Measurements from ENCODE around the gene LTBP1. TPM values are rescaled to one million over a fixed set of nuclear protein-coding genes. Genes with fewer than 3 reads are reported as not detected.

LTBP1 gene
- total RNA-seq, 1 donor from 2014 or later: 29.7 TPM

DNA sequence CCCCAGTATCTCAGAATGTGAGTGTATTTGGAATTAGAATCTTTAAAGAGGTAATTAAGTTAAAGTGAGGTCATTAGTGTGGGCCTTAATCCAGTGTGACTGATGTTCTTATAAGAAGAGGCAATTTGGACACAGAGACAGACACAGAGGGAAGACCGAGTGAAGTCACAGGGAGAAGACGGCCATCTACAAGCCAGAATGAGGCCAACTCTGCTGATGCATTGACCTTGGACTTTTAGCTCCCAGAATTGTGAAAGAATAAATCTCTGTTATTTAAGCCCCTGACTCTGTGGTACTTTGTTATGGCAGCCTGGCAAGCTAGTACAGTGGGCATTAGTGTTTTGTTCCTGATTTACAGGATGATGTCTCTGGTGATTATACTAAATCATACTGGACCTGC, 64.6 kb downstream of the LTBP1 start:
- H3K27ac Mint-ChIP-seq (ENCODE audit: unreplicated experiment): no peak overlapping the region
- H3K4me1 Mint-ChIP-seq (ENCODE audit: low read depth, unreplicated experiment): peaks cover 26% of the 10 kb centered on the region
- H3K36me3 Mint-ChIP-seq (ENCODE audit: low read depth, unreplicated experiment): no peaks in the 10 kb centered on the region
- Histone ChIP-seq H2AFZ (ENCODE audit: low read depth, low read length) (no peak overlapping the region), H3K4me3 (ENCODE audit: insufficient read depth, low read depth, low read length) (no peak overlapping the region), H4K20me1 (ENCODE audit: insufficient read depth, low read length) (no peaks in the 10 kb centered on the region), H3K9me3 (ENCODE audit: insufficient read depth, low read depth, low read length) (no peaks in the 10 kb centered on the region), H3K4me2 (ENCODE audit: low read length) (no peak overlapping the region), H3K79me2 (ENCODE audit: insufficient read depth, low read length) (no peaks in the 10 kb centered on the region), H3K27ac (ENCODE audit: low read depth, low read length) (no peak overlapping the region), H3K9ac (ENCODE audit: low read length) (no peak overlapping the region), H3K36me3 (ENCODE audit: insufficient read depth, low read length) (no peaks in the 10 kb centered on the region), H3K27me3 (ENCODE audit: insufficient read depth, low read length) (no peaks in the 10 kb centered on the region), H3K4me1 (ENCODE audit: insufficient read depth, low read length) (peaks cover 3% of the 10 kb centered on the region)
- no peak overlapping the region for H3K4me3 Mint-ChIP-seq (ENCODE audit: unreplicated experiment)
- H3K27me3 Mint-ChIP-seq (ENCODE audit: low read depth, unreplicated experiment): no peaks in the 10 kb centered on the region
- FAIRE-seq (no peak), DNase-seq (ENCODE audit: low read depth) (no peak)
- no peak for TF ChIP-seq EZH2 (IDR thresholded peaks at IDR 0.05; ENCODE audit: insufficient read depth, low read length)
- TF ChIP-seq, protein P1, sequence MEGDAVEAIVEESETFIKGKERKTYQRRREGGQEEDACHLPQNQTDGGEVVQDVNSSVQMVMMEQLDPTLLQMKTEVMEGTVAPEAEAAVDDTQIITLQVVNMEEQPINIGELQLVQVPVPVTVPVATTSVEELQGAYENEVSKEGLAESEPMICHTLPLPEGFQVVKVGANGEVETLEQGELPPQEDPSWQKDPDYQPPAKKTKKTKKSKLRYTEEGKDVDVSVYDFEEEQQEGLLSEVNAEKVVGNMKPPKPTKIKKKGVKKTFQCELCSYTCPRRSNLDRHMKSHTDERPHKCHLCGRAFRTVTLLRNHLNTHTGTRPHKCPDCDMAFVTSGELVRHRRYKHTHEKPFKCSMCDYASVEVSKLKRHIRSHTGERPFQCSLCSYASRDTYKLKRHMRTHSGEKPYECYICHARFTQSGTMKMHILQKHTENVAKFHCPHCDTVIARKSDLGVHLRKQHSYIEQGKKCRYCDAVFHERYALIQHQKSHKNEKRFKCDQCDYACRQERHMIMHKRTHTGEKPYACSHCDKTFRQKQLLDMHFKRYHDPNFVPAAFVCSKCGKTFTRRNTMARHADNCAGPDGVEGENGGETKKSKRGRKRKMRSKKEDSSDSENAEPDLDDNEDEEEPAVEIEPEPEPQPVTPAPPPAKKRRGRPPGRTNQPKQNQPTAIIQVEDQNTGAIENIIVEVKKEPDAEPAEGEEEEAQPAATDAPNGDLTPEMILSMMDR (IDR thresholded peaks at IDR 0.05; ENCODE audit: insufficient read depth, low read depth, low read length): no peak
- peaks cover 5% of the 10 kb centered on the region for H3K9me3 Mint-ChIP-seq (ENCODE audit: unreplicated experiment)

DNA sequence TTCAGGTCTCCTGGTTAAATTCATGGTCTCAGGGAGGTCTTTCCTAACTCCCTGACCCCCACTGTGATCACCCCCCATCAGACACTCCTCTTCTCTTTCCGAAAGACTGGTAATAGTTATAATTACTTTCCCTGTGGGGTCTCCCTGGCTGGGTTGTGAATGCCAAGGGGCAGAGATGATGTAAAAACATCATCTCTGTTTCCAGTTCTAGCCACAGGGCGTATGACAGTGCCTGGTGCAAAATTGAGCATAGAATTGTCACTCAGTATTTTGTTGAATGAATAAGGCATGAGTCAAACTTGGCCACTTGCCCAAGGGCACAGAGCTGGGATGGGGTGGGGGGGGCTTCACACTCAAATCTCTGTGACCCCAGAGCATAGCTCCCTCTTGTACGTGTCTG, 65.2 kb downstream of the LTBP1 start:
- no peaks in the 10 kb centered on the region for H3K27me3 ChIP-seq (ENCODE audit: insufficient read depth, low read length)
- no peak overlapping the region for H3K4me2 ChIP-seq (ENCODE audit: low read length)
- H4K20me1 ChIP-seq (ENCODE audit: insufficient read depth, low read length): no peaks in the 10 kb centered on the region
- H3K4me1 ChIP-seq (ENCODE audit: insufficient read depth, low read length): peaks cover 3% of the 10 kb centered on the region
- H3K9me3 Mint-ChIP-seq (ENCODE audit: unreplicated experiment): peaks cover 5% of the 10 kb centered on the region
- no peak overlapping the region for H3K27ac ChIP-seq (ENCODE audit: low read depth, low read length)
- DNase-seq (ENCODE audit: low read depth) (no peak), FAIRE-seq (no peak)
- H3K4me3 ChIP-seq (ENCODE audit: insufficient read depth, low read depth, low read length): no peak overlapping the region
- no peaks in the 10 kb centered on the region for H3K27me3 Mint-ChIP-seq (ENCODE audit: low read depth, unreplicated experiment)
- H3K36me3 ChIP-seq (ENCODE audit: insufficient read depth, low read length): no peaks in the 10 kb centered on the region
- no peaks in the 10 kb centered on the region for H3K79me2 ChIP-seq (ENCODE audit: insufficient read depth, low read length)
- H3K36me3 Mint-ChIP-seq (ENCODE audit: low read depth, unreplicated experiment): no peaks in the 10 kb centered on the region
- peaks cover 26% of the 10 kb centered on the region for H3K4me1 Mint-ChIP-seq (ENCODE audit: low read depth, unreplicated experiment)
- H3K9ac ChIP-seq (ENCODE audit: low read length): no peak overlapping the region
- TF ChIP-seq EZH2 (IDR thresholded peaks at IDR 0.05; ENCODE audit: insufficient read depth, low read length): no peak
- TF ChIP-seq, protein P1 (IDR thresholded peaks at IDR 0.05; ENCODE audit: insufficient read depth, low read depth, low read length): no peak
- no peak overlapping the region for H2AFZ ChIP-seq (ENCODE audit: low read depth, low read length)
- H3K27ac Mint-ChIP-seq (ENCODE audit: unreplicated experiment): no peak overlapping the region
- H3K4me3 Mint-ChIP-seq (ENCODE audit: unreplicated experiment): no peak overlapping the region
- no peaks in the 10 kb centered on the region for H3K9me3 ChIP-seq (ENCODE audit: insufficient read depth, low read depth, low read length)

DNA sequence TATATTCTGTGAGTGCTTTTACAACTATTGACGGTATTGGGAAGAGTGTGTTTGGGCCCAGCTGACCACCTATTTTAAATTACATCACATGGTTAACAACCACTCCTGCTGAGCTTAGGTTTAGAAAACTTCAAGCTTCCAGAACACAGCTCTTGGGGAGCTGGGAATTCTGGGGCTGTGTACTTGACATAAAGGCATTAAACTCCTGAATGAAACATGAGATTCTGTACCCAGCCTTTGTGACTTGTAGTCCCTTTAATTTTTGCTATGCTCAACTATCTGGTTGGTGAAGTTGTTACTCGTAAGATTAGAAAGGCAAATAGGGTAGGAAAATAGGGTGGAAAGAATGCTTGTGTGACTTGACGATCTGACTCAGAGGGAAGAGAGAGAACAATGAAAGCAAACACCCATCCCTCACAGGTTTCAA, 66.9 kb downstream of the LTBP1 start:
- H4K20me1 ChIP-seq (ENCODE audit: insufficient read depth, low read length): no peaks in the 10 kb centered on the region
- H2AFZ ChIP-seq (ENCODE audit: low read depth, low read length): peak overlapping the region; percentile 39
- Mint-ChIP-seq H3K27ac (ENCODE audit: unreplicated experiment) (peak overlapping the region; percentile 55), H3K9me3 (ENCODE audit: unreplicated experiment) (peaks cover 5% of the 10 kb centered on the region), H3K4me1 (ENCODE audit: low read depth, unreplicated experiment) (peaks cover 30% of the 10 kb centered on the region), H3K27me3 (ENCODE audit: low read depth, unreplicated experiment) (no peaks in the 10 kb centered on the region), H3K4me3 (ENCODE audit: unreplicated experiment) (no peak overlapping the region), H3K36me3 (ENCODE audit: low read depth, unreplicated experiment) (no peaks in the 10 kb centered on the region)
- H3K27ac ChIP-seq (ENCODE audit: low read depth, low read length): no peak overlapping the region
- no peak for TF ChIP-seq EZH2 (IDR thresholded peaks at IDR 0.05; ENCODE audit: insufficient read depth, low read length)
- TF ChIP-seq, protein P1 (IDR thresholded peaks at IDR 0.05; ENCODE audit: insufficient read depth, low read depth, low read length): no peak
- no peaks in the 10 kb centered on the region for H3K27me3 ChIP-seq (ENCODE audit: insufficient read depth, low read length)
- H3K4me3 ChIP-seq (ENCODE audit: insufficient read depth, low read depth, low read length): no peak overlapping the region
- DNase-seq (ENCODE audit: low read depth) (peak; percentile 44), FAIRE-seq (peak; percentile 17)
- peak overlapping the region; percentile 37 for H3K9ac ChIP-seq (ENCODE audit: low read length)
- H3K9me3 ChIP-seq (ENCODE audit: insufficient read depth, low read depth, low read length): no peaks in the 10 kb centered on the region
- H3K4me2 ChIP-seq (ENCODE audit: low read length): peak overlapping the region; percentile 43
- H3K79me2 ChIP-seq (ENCODE audit: insufficient read depth, low read length): no peaks in the 10 kb centered on the region
- peaks cover 3% of the 10 kb centered on the region for H3K4me1 ChIP-seq (ENCODE audit: insufficient read depth, low read length)
- H3K36me3 ChIP-seq (ENCODE audit: insufficient read depth, low read length): no peaks in the 10 kb centered on the region

Measured in astrocyte (in vitro differentiated cells and primary cell).